ENCODE data around the gene LNP1.

The LNP1 gene

GRCh38 chr3:100483529-100483928 lies 82.2 kb downstream of the LNP1 start:
- no peak for DNase-seq

- DNase-seq: no peak
Measured at GRCh38 chr3:100486808-100487207, 85.5 kb downstream of the LNP1 start.

- DNase-seq: no peak
Measured at GRCh38 chr3:100489118-100489517, 87.8 kb downstream of the LNP1 start.

GRCh38 chr3:100492059-100493006 lies 91.0 kb downstream of the LNP1 start, which contains the start of gene TMEM45A:
Gene TMEM45A, plus strand, starts transcription at chr3:100492619. Its CDS starts 62,593 bp downstream, at chr3:100555212.
- peak; percentile 76 for DNase-seq

- no peak for DNase-seq
Measured at GRCh38 chr3:100496711-100497261, 95.4 kb downstream of the LNP1 start.

- DNase-seq: no peak
Measured at GRCh38 chr3:100499651-100500050, 98.3 kb downstream of the LNP1 start.

GRCh38 chr3:100500320-100500880 lies 99.1 kb downstream of the LNP1 start:
- no peak for DNase-seq

GRCh38 chr3:100503448-100503847 lies 102.1 kb downstream of the LNP1 start:
- DNase-seq: no peak
